Adrenal gland (tissue), 5 donors: ENCODE measurements around the gene DFFB.

Source experiments
- CTCF ChIP-seq, 6 experiments: fragments of 450-650 bp in 4 of 6; fragments of 200-600 bp in 2 of 6; sonication (generic) in 1 of 6; IDR thresholded peaks; 1 replicate in 5 of 6; 2 replicates in 1 of 6; pipeline versions ENCODE4 v1.5.1 to v1.8.0; 2016 to 2021; ENCODE audit warnings: antibody characterized with exemption in 6 of 6, mild to moderate bottlenecking in 2 of 6, moderate library complexity in 1 of 6
- POLR2A ChIP-seq, 2 donors: fragments of 450-650 bp; IDR thresholded peaks; one replicate each; pipeline ENCODE4 v1.6.1; 2017; ENCODE audit warnings: antibody characterized with exemption in 2 of 2, mild to moderate bottlenecking in 2 of 2, moderate library complexity in 1 of 2
- donor health status: DM: no; HTN: no; CAD: no.

GRCh38 chr1:3918966-3919611 lies 61.8 kb downstream of the DFFB start:
- TF ChIP-seq CTCF (IDR thresholded peaks at IDR 0.05) (no peak), POLR2A (IDR thresholded peaks at IDR 0.05) (no peak)
